ENCODE measurements around the gene ANGPTL7. TPM values are rescaled to one million over a fixed set of nuclear protein-coding genes. Genes with fewer than 3 reads are reported as not detected.
"Not testable (repeated sequence)": the region's sequence is repeated elsewhere in the genome, so short reads cannot be mapped to it uniquely, and the experiment has no call there.

Gene ANGPTL7
- total RNA-seq, 2 experiments from 2014 or later: not detected

- Histone ChIP-seq H3K36me3 (ENCODE audit: insufficient read depth, low read length) (peaks cover 38% of the 10 kb centered on the region), H3K4me1 (ENCODE audit: insufficient read depth, low read length) (no peaks in the 10 kb centered on the region), H3K4me3 (ENCODE audit: low read length) (no peak overlapping the region), H3K9me3 (ENCODE audit: control insufficient read depth in 1 of 2, insufficient read depth in 1 of 2, low read length in 2 of 2) (no peaks in the 10 kb centered on the region), H3K27me3 (ENCODE audit: control insufficient read depth in 1 of 2, insufficient read depth in 2 of 2, low read length in 2 of 2) (no peaks in the 10 kb centered on the region), H3K27ac (ENCODE audit: low read depth in 1 of 2, low read length in 2 of 2) (no peak overlapping the region)
- ChIA-PET POLR2A (no interaction called here), CTCF (no interaction called here)
- TF ChIP-seq, protein P1, sequence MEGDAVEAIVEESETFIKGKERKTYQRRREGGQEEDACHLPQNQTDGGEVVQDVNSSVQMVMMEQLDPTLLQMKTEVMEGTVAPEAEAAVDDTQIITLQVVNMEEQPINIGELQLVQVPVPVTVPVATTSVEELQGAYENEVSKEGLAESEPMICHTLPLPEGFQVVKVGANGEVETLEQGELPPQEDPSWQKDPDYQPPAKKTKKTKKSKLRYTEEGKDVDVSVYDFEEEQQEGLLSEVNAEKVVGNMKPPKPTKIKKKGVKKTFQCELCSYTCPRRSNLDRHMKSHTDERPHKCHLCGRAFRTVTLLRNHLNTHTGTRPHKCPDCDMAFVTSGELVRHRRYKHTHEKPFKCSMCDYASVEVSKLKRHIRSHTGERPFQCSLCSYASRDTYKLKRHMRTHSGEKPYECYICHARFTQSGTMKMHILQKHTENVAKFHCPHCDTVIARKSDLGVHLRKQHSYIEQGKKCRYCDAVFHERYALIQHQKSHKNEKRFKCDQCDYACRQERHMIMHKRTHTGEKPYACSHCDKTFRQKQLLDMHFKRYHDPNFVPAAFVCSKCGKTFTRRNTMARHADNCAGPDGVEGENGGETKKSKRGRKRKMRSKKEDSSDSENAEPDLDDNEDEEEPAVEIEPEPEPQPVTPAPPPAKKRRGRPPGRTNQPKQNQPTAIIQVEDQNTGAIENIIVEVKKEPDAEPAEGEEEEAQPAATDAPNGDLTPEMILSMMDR (IDR thresholded peaks at IDR 0.05): no peak
- H3K4me3 Mint-ChIP-seq: no peak overlapping the region
- no peak for ATAC-seq (ENCODE audit: poor library complexity)
- H3K36me3 Mint-ChIP-seq (ENCODE audit: low read depth): peaks cover 76% of the 10 kb centered on the region
- no peaks in the 10 kb centered on the region for H3K9me3 Mint-ChIP-seq
- no peaks in the 10 kb centered on the region for H3K4me1 Mint-ChIP-seq (ENCODE audit: low read depth)
- intact Hi-C loops (cut with DNase I, micrococcal nuclease): no loop called here
- H3K27me3 Mint-ChIP-seq: no peaks in the 10 kb centered on the region
- H3K27ac Mint-ChIP-seq: no peak overlapping the region
- no peak for DNase-seq
Observed at GRCh38 chr1:11178021-11179015, 10.8 kb upstream of the ANGPTL7 start.

DNA sequence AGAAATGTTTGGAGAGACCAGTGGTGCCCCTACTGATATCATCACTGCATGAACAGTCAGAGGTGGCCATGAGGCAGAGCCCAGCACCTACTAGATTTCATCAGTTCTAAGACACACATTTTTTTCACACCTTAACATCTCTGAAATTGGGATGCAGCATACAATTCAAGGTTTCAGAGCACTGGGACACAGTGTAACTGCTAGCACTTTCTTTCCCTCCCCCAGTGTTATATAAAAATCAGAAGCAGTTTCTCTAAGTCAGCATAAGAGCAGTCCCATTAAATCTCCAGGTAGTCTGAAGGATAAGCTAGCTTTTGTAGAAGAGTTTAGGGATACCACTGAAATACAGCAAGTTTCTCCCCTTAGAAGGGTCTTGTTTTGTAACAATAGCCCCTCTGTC lies 10.0 kb upstream of the ANGPTL7 start:
- intact Hi-C loops (cut with DNase I, micrococcal nuclease): no loop called here
- Mint-ChIP-seq H3K9me3 (no peaks in the 10 kb centered on the region), H3K4me3 (no peak overlapping the region), H3K36me3 (ENCODE audit: low read depth) (peaks cover 80% of the 10 kb centered on the region), H3K27ac (no peak overlapping the region), H3K27me3 (no peaks in the 10 kb centered on the region), H3K4me1 (ENCODE audit: low read depth) (no peaks in the 10 kb centered on the region)
- ChIA-PET POLR2A (no interaction called here), CTCF (no interaction called here)
- H3K36me3 ChIP-seq (ENCODE audit: insufficient read depth, low read length): peaks cover 39% of the 10 kb centered on the region
- DNase-seq: no peak
- H3K27me3 ChIP-seq (ENCODE audit: control insufficient read depth in 1 of 2, insufficient read depth in 2 of 2, low read length in 2 of 2): no peaks in the 10 kb centered on the region
- TF ChIP-seq, protein P1 (IDR thresholded peaks at IDR 0.05): no peak
- no peak overlapping the region for H3K27ac ChIP-seq (ENCODE audit: low read depth in 1 of 2, low read length in 2 of 2)
- no peaks in the 10 kb centered on the region for H3K4me1 ChIP-seq (ENCODE audit: insufficient read depth, low read length)
- ATAC-seq (ENCODE audit: poor library complexity): no peak
- no peaks in the 10 kb centered on the region for H3K9me3 ChIP-seq (ENCODE audit: control insufficient read depth in 1 of 2, insufficient read depth in 1 of 2, low read length in 2 of 2)
- H3K4me3 ChIP-seq (ENCODE audit: low read length): no peak overlapping the region

DNA sequence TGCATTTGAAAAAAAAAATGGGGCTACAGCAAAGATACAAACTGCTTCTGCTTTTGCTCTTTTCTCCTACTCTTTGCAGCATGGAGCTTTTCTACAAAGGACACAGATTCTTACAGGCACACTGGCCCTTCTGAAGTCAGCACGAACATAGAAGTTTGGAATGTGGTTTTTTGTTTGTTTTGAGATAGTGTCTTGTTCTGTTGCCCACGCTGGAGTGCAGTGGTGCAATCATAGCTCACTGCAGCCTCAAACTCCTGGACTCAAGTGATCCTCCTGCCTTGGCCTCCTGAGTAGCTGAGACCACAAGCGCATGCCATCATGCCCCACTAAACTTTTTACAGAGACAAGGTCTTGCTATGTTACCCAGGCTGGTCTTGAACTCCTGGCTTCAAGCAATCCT lies 9.4 kb upstream of the ANGPTL7 start:
- H3K4me3 ChIP-seq (ENCODE audit: low read length); CTCF ChIA-PET; H3K27me3 ChIP-seq (ENCODE audit: control insufficient read depth in 1 of 2, insufficient read depth in 2 of 2, low read length in 2 of 2); H3K4me3 Mint-ChIP-seq; intact Hi-C loops (cut with DNase I, micrococcal nuclease); H3K27ac Mint-ChIP-seq; H3K9me3 Mint-ChIP-seq; H3K9me3 ChIP-seq (ENCODE audit: control insufficient read depth in 1 of 2, insufficient read depth in 1 of 2, low read length in 2 of 2); POLR2A ChIA-PET; H3K27ac ChIP-seq (ENCODE audit: low read depth in 1 of 2, low read length in 2 of 2); H3K27me3 Mint-ChIP-seq; ATAC-seq (ENCODE audit: poor library complexity); H3K4me1 Mint-ChIP-seq (ENCODE audit: low read depth); DNase-seq; H3K4me1 ChIP-seq (ENCODE audit: insufficient read depth, low read length): not testable (repeated sequence)
- peaks cover 42% of the 10 kb centered on the region for H3K36me3 ChIP-seq (ENCODE audit: insufficient read depth, low read length)
- peaks cover 81% of the 10 kb centered on the region for H3K36me3 Mint-ChIP-seq (ENCODE audit: low read depth)

Data from CD4-positive, alpha-beta T cell (primary cell).